Adrenal gland (tissue), 19 donors: ENCODE results near the gene VSTM2B. TPM values are rescaled to one million over a fixed set of nuclear protein-coding genes. Genes with fewer than 3 reads are reported as not detected.

Source experiments
- DNase-seq, 7 donors: peaks; one replicate each; pipeline ENCODE4 v3.0.0-alpha.2; 2019 to 2020
- H3K27ac ChIP-seq, 5 donors: fragments of 200-600 bp; sonication (generic) in 4 of 5; 1 replicate in 3 of 5; 2 replicates in 2 of 5; pipeline versions ENCODE4 v1.5.1 to v1.8.0; 2016 to 2020; ENCODE audit warnings: mild to moderate bottlenecking in 1 of 5
- H3K27me3 ChIP-seq: fragments of 200-600 bp; 2 replicates; pipeline ENCODE4 v1.8.0; 2021
- H3K36me3 ChIP-seq, 2 donors: fragments of 200-600 bp; replicated peaks in 1 of 2; 1 replicate in 1 of 2; 2 replicates in 1 of 2; pipeline versions ENCODE4 v1.5.1 to v1.8.0; 2018 to 2022
- H3K4me1 ChIP-seq, 2 donors: fragments of 200-600 bp; replicated peaks in 1 of 2; 1 replicate in 1 of 2; 2 replicates in 1 of 2; pipeline versions ENCODE4 v1.5.1 to v1.8.0; 2018 to 2021
- H3K4me3 ChIP-seq, 4 donors: fragments of 200-600 bp; sonication (generic) in 3 of 4; one replicate each; pipeline ENCODE4 v1.5.1; 2016 to 2018
- H3K9me3 ChIP-seq, 3 donors: fragments of 200-600 bp; sonication (generic) in 1 of 3; replicated peaks in 1 of 3; 1 replicate in 2 of 3; 2 replicates in 1 of 3; pipeline versions ENCODE4 v1.5.1 to v1.8.0; 2016 to 2021
- POLR2A ChIP-seq, 2 donors: fragments of 450-650 bp; IDR thresholded peaks; one replicate each; pipeline ENCODE4 v1.6.1; 2017; ENCODE audit warnings: antibody characterized with exemption in 2 of 2, mild to moderate bottlenecking in 2 of 2, moderate library complexity in 1 of 2
- WGBS, 4 donors: extraction: QIAGEN DNeasy Blood & Tissue Kit in 2 of 4; methylation state at CpG; one replicate each; pipeline versions ENCODE4 v1.1.5 to v1.1.7; 2013 to 2017; 5-methylcytosine and 5-hydroxymethylcytosine counted together
- intact Hi-C, 2 donors: fragments of 100-400 bp; cut with DNase I; formaldehyde crosslinking; loops; one replicate each; pipeline versions ENCODE4 v1.14.1 to v1.15.0; 2022 to 2023
- long read RNA-seq, 10 donors: library from polyadenylated mRNA in 3 of 10; unstranded in 2 of 10; stranded (forward) in 1 of 10; transcript quantifications; one replicate each; pipeline ENCODE4 v2.0.0 and lab custom pipeline, GENCODE V29; 2021 to 2026
- polyA plus RNA-seq, 3 donors: library from polyadenylated mRNA; stranded (reverse); fragments of 200-250 nt in 2 of 3; fragments of 350-450 nt in 1 of 3; fragmentation: Illumina TruSeq in 1 of 3; extraction: RNeasy Lipid Tissue Mini Kit (QIAGEN cat#74804) in 1 of 3; gene quantifications; one replicate each; pipeline ENCODE4 v1.2.3, GENCODE V29; 2013 to 2014
- total RNA-seq, 9 donors: library from RNA; depleted of rRNA in 4 of 9; stranded (reverse); fragments of >200 nt in 4 of 9; fragments of 120-200 nt in 1 of 9; fragmentation: NEBNext Ultra II Directional in 1 of 9; extraction: Animal tissue kit (Norgen Biotek cat#: 25700) in 1 of 9; gene quantifications; one replicate each; pipeline versions ENCODE4 v1.1.0 to v1.2.4, GENCODE V29; 2013 to 2023
- TF ChIP-seq, protein P1 (sequence below), 6 experiments: fragments of 450-650 bp in 4 of 6; fragments of 200-600 bp in 2 of 6; sonication (generic) in 1 of 6; IDR thresholded peaks; 1 replicate in 5 of 6; 2 replicates in 1 of 6; pipeline versions ENCODE4 v1.5.1 to v1.8.0; 2016 to 2021; ENCODE audit warnings: antibody characterized with exemption in 6 of 6, mild to moderate bottlenecking in 2 of 6, moderate library complexity in 1 of 6
- donor health status: healthy with polysubstance abuse.
- donor health status: Bipolar disorder and iron deficiency.
- donor health status: DM: yes; HTN: yes; CAD: no.
- donor health status: DM: no; HTN: no; CAD: no.
- donor health status: DM: no; HTN: no; CAD: no.
- donor health status: DM: yes; HTN: yes; CAD: no.

VSTM2B gene
- total RNA-seq: 1 to 10 TPM in 1 of 9 donors, not detected in 8; 1.1 TPM
- polyA plus RNA-seq: 1 to 10 TPM in 1 of 3 donors, under 1 TPM in 2; 0.09 to 1.3 (median 0.17) TPM
- long read RNA-seq, donor 1: 0 reads
- long read RNA-seq, donor 2: 0 reads
- long read RNA-seq, donor 3: 0 reads
- long read RNA-seq, donor 4: 0 reads
- long read RNA-seq, donor 5: 0 reads
- long read RNA-seq, donor 6: 0 reads
- long read RNA-seq, donor 7: 0 reads
- long read RNA-seq, donor 8: 0 reads
- long read RNA-seq, donor 9: 0 reads
- long read RNA-seq, donor 10: 0 reads

GRCh38 chr19:29525901-29526729 is at the start of gene VSTM2B:
VSTM2B (plus strand) TSS chr19:29525994; CDS start chr19:29526584, 590 bp downstream.
- intact Hi-C loops: no loop called here
- peaks cover 0 to 7% of the 10 kb centered on the region in 2 donors for H3K4me1 ChIP-seq
- no peaks in the 10 kb centered on the region for H3K9me3 ChIP-seq
- H3K27me3 ChIP-seq: peaks cover 82% of the 10 kb centered on the region
- no peak for TF ChIP-seq POLR2A (IDR thresholded peaks at IDR 0.05)
- H3K4me3 ChIP-seq: no peak within 1 kb of the TSS
- no peaks in the 10 kb centered on the region for H3K36me3 ChIP-seq
- WGBS, 4 donors: 0 to 2% (median 1%) methylated on average over 2 to 100 of the region's 104 CpGs
- no peak within 1 kb of the TSS for H3K27ac ChIP-seq
- no peak for DNase-seq

DNA sequence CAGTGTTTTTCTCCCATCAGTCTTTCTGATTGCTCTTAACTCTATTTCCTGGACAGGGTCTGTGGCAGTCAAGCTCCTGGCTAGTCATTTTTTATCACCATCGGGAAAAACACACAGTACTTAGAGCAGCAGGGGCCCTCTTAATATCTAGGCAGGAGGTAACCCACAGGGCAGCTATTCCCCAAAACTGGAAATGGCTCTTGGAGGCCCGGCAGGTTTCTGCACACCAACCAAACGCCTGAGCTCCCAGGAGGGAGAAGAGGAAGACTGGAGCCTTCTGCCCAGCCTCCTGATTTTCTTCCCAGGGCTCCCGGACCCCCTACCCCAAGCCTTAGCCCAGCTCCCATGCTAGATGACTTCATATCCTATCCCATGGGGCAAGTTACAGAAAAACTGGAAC is 49.3 kb upstream of the VSTM2B start:
- no peaks in the 10 kb centered on the region for H3K36me3 ChIP-seq
- no peaks in the 10 kb centered on the region for H3K27me3 ChIP-seq
- H3K9me3 ChIP-seq: no peaks in the 10 kb centered on the region
- WGBS, 4 donors: 45 to 56% (median 47%) methylated on average over 4 of the region's 4 CpGs
- no peaks in the 10 kb centered on the region for H3K4me1 ChIP-seq
- H3K27ac ChIP-seq: no peak overlapping the region
- peak in 1 of 7 donors; percentile 5 for DNase-seq
- intact Hi-C loops: no loop called here
- TF ChIP-seq, protein P1, sequence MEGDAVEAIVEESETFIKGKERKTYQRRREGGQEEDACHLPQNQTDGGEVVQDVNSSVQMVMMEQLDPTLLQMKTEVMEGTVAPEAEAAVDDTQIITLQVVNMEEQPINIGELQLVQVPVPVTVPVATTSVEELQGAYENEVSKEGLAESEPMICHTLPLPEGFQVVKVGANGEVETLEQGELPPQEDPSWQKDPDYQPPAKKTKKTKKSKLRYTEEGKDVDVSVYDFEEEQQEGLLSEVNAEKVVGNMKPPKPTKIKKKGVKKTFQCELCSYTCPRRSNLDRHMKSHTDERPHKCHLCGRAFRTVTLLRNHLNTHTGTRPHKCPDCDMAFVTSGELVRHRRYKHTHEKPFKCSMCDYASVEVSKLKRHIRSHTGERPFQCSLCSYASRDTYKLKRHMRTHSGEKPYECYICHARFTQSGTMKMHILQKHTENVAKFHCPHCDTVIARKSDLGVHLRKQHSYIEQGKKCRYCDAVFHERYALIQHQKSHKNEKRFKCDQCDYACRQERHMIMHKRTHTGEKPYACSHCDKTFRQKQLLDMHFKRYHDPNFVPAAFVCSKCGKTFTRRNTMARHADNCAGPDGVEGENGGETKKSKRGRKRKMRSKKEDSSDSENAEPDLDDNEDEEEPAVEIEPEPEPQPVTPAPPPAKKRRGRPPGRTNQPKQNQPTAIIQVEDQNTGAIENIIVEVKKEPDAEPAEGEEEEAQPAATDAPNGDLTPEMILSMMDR (IDR thresholded peaks at IDR 0.05): no peak
- no peak for TF ChIP-seq POLR2A (IDR thresholded peaks at IDR 0.05)
- no peak overlapping the region for H3K4me3 ChIP-seq

- H3K4me3 ChIP-seq: no peak overlapping the region
- TF ChIP-seq, protein P1 (IDR thresholded peaks at IDR 0.05): no peak
- no peak for TF ChIP-seq POLR2A (IDR thresholded peaks at IDR 0.05)
- no peak overlapping the region for H3K27ac ChIP-seq
- H3K4me1 ChIP-seq: no peaks in the 10 kb centered on the region
- no peaks in the 10 kb centered on the region for H3K9me3 ChIP-seq
- WGBS, 4 donors: 81 to 91% (median 83%) methylated on average over 8 to 16 of the region's 16 CpGs
- intact Hi-C loops: no loop called here
- no peaks in the 10 kb centered on the region for H3K27me3 ChIP-seq
- DNase-seq: peak in 1 of 7 donors; percentile 13
- H3K36me3 ChIP-seq: no peaks in the 10 kb centered on the region
Measured at GRCh38 chr19:29477831-29478577, 47.8 kb upstream of the VSTM2B start.

DNA sequence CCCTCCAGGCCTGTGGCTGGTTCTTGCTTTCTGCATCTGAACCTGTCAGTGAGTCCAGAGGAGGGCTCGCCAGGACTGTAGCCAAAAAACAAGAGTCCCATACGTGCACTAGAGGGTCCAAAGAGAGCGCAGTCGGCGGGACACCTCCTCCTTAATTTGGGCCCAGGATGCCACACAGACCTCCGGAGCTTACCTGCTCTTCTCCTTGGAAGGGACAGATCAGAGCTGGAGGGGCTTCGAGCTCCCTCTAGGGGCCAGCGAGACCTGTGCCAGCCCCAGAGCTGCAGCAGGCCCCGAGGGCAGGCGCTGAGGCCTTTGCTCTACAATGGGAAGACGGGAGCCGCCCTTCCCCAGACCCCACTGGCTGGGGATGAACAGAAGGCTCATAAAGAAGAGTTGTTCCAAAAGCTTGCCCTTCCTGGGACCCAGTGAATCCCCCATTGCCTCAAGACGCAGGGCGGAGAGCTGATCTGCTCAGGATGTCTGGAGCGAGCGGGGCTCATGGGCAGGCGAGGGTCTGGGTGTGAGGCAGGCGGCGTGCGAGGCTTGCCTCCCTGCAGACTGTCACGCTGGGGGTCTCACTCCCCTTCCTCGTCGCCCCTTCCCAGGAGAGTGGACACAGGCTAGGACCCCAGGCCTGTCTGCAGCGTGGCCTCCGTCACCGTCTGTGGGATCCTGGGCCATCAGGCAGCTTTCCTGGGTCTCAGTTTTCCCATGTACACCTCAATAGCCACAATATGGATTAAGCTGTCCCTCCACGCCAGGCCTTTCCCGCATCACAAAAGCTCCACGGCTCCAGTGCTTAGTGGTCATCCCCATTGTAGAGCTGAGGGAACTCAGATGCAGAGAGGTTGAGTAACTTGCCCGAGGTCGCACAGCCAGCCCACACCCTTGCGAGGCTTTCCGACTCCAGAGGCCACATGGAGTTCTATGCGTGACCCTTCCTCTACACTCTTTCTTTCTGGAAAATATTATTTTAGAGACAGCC is 46.9 kb upstream of the VSTM2B start:
- no peaks in the 10 kb centered on the region for H3K9me3 ChIP-seq
- H3K36me3 ChIP-seq: no peaks in the 10 kb centered on the region
- TF ChIP-seq, protein P1 (IDR thresholded peaks at IDR 0.05): no peak
- no peak for TF ChIP-seq POLR2A (IDR thresholded peaks at IDR 0.05)
- no peak overlapping the region for H3K4me3 ChIP-seq
- no peaks in the 10 kb centered on the region for H3K4me1 ChIP-seq
- DNase-seq: peak in 1 of 7 donors; percentile 24
- intact Hi-C loops: no loop called here
- no peaks in the 10 kb centered on the region for H3K27me3 ChIP-seq
- 60 to 81% (median 67%) methylated on average over 17 to 34 of the region's 34 CpGs for WGBS, 4 donors
- H3K27ac ChIP-seq: no peak overlapping the region
